GM19452 (cell line): ENCODE data around the gene CTTNBP2.
"Not testable (repeated sequence)": the region's sequence is repeated elsewhere in the genome, so short reads cannot be mapped to it uniquely, and the experiment has no call there.

Experiments used
- ATAC-seq: cut with Tn5 transposase; IDR thresholded peaks from one replicate; pipeline ENCODE4 v1.9.1; 2021; ENCODE audit not compliant: unreplicated experiment

CTTNBP2 gene

DNA sequence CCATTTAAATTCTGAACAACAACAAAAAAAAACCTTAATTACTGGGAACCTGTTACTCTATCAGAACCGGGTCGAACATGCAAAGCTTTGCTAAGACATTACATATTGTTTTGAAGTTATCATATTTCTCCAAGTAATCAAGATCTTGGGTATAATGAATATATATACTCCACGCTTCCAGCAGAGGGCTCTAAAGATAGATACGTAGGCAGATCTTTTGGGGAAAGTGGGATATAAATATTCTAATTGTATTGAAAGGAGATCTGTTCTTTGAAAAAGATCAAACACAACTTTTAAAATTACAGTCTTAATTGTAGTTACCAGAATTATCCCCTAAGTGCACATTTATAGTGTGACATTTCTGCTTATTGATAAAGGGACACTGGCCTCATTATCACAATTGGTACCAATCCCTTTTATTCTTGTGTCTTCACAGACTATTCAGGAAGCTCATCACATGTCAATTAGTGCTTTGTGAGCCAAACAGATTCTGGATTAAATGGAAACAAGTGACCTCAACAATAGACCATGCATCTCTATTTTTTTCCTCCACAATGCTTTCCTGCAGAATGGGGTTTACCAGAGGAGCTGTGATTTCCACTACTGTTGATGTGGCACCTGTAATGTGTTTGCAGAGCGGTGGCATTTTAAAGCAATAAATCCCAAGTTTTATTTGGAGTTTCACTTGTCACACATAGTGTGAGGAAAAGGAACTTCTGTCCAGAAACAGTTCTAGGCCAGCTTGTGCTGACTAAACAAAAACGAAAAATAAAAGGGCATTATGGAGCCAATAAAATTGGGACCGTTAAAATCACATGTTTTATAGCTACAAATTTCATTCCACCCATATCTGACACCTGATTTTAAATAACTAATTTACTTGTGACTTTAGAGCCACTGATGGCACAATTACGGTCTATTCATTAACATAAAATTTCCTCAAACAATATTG lies 122.4 kb downstream of the CTTNBP2 start:
- ATAC-seq = no peak

GRCh38 chr7:117741962-117742361 lies 131.3 kb downstream of the CTTNBP2 start:
- ATAC-seq = no peak

GRCh38 chr7:117739085-117739484 lies 134.2 kb downstream of the CTTNBP2 start:
- no peak for ATAC-seq

- ATAC-seq = no peak
Measured at GRCh38 chr7:117737926-117738325, 135.3 kb downstream of the CTTNBP2 start.

DNA sequence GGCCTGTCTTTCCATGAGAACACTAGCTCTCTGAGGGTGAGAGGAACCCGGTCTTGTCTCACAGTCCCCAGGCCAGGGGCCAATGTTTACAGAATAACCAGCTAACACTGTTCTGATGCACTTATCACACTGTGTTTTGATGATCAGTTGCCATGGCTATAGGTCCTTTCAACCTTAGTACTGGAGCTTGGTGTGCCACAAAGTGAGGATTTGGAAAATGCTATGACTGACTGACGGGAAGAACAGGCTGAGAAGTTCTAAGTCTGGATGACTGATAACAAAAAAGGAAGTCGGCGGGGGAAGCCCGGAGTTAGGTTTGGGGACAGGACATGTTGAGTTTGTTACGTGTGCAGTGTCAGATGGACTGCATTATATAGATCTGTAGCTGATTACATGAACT lies 141.8 kb downstream of the CTTNBP2 start:
- peak; percentile 90 for ATAC-seq

- no peak for ATAC-seq
Measured at GRCh38 chr7:117730390-117730789, 142.9 kb downstream of the CTTNBP2 start.

- no peak for ATAC-seq
Measured at GRCh38 chr7:117728890-117729624, 144.2 kb downstream of the CTTNBP2 start.

- no peak for ATAC-seq
Measured at GRCh38 chr7:117724898-117725297, 148.3 kb downstream of the CTTNBP2 start.

DNA sequence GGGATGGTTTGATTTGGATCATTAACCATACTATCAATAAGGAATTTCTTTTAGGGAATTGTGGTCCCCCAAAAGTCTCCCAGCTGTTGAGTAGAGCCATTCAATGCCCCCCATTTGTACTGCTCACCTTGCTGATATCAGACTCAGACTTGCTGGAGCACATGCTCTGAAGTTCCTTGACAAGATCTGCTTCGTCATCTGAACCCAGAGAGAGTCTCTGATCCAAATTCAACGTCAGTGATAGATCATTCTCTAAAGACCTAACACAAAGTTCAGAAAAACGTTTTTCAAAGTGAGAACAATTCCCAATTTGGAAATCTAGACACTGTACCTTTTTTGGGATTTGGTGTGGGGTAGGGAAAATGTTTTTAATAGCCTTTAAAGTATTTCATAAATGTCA lies 153.9 kb downstream of the CTTNBP2 start:
- ATAC-seq = no peak

DNA sequence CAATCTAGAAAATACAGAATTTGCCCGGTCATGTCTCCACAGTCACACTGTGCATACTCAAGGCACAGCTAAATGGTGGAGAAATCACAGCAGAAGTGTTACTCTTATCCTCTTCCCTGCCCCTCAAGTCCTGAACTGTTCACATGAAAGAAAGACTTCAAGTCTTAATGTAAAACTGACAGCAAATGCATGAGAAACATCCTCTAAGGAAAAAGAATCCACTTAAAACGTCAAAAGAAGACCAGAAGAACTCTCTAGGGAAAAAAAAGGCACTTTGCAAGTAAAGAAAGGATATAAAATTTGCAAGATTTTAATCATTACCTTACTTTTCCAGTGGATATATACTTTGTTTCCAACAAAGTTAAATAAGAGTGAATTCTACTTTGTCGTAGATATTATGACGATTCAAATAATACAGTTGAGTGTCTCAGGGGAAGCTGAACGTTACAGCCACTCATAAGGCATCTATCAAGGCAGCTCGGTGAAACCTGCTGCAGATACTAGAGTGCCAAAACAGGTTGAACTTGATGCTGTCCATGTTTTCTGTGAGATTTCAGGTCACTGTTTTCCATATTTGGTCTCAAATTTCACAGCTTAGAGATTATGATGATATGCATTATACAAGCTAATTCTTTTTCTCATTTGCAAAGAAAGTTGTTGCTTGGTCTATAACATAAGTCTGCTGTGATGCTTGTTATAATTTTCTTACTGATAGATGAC lies 155.0 kb downstream of the CTTNBP2 start:
- no peak for ATAC-seq

GRCh38 chr7:117717357-117717756 lies 155.9 kb downstream of the CTTNBP2 start:
- ATAC-seq = no peak

DNA sequence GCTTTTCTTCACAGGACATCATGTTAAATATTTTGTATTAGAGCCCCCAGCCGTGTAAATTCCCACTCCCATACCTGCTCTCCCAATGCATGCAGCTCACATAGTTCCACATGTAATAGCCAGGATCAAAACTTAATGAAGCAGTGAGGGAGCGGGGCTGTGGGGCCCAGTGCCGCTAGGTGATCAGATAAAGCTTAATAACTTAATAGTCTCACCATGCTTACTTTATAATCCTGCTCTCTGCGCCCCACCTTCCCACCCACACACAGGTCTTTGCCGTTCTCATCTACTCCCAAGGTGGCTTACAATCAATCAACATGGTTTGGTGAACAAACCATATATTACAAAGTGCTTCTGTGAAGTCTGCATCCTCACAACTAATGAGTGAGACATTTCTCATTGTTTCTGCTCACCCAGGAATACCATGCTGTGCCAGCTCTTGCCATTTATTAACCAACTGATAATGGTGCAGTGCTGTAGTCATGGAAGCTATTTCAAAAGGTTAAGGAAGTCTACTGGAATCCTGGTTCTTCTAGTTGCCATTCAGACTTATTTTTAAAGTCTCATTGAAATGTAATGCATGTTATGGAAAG lies 156.4 kb downstream of the CTTNBP2 start:
- ATAC-seq = no peak

GRCh38 chr7:117715784-117716445 lies 157.3 kb downstream of the CTTNBP2 start:
- peak; percentile 91 for ATAC-seq

DNA sequence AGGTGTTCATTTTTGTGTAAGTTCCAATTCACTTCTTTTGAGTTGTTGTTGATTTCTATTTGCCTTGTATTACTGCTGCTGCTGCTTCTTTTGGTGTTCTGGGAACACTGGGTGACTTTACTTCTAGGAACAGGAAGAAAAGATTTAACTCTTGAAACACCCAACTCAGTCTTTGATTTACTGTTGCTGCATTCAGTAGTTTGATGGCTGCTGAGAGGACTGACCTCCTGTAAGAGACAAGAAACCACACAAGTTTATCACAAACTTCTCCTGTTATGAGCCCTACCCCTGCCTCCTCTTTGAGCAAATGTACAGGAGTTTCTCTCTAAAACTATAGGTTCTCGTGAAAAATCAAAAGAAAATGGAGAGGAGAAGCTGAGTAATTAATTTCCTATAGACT lies 161.7 kb downstream of the CTTNBP2 start:
- ATAC-seq = no peak

DNA sequence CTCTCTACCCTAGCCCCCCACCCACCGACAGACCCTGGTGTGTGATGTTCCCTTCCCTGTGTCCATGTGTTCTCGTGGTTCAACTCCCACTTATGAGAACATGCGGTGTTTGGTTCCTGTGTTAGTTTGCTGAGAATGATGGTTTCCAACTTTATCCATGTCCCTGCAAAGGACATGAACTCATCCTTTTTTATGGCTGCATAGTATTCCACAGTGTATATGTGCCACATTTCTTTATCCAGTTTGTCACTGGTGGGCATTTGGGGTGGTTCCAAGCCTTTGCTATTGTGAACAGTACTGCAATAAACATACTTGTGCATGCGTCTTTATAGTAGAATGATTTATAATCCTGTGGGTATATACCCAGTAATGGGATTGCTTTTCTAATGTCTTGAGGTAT lies 165.1 kb downstream of the CTTNBP2 start:
- not testable (repeated sequence) for ATAC-seq

DNA sequence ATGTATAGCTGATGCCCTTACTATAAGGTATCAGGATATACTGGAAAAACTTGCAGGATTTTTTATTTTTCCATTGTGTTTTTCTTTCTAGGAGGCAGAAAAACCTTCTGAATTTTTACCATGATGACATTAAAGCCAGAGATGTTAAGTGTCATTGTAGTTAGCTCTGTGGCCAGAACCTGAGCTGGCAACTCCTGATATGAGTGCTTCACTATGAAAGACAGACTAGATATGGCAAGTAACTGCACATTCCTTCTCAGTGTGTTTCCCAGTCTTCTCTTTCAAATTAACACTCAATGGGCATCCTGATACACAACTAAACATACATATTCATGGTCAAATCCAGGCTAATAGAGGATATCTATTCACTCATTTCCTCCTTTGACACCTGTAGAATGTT lies 166.2 kb downstream of the CTTNBP2 start:
- no peak for ATAC-seq

- peak; percentile 81 for ATAC-seq
Measured at GRCh38 chr7:117706210-117706609, 167.0 kb downstream of the CTTNBP2 start.

GRCh38 chr7:117705630-117706029 lies 167.6 kb downstream of the CTTNBP2 start:
- no peak for ATAC-seq

DNA sequence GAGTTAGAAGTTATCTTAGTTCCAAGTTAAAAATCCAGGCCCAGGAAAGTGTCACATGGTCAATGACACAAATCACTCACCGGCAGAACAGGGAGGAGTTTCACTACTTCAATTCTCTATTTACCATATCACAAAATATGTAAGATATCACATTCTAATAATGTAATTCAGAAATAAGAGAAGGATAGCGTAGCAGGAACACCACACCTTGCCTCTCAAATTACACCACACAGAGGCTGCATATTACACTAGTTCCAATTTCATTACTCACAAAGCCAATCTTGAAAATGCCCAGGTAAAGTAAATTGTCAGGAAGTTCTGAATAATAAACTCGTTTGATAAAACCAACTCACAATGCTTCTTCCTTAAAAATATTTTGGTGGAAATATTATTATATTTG lies 169.2 kb downstream of the CTTNBP2 start:
- ATAC-seq = no peak

GRCh38 chr7:117698018-117698417 lies 175.2 kb downstream of the CTTNBP2 start:
- ATAC-seq = no peak

- no peak for ATAC-seq
Measured at GRCh38 chr7:117692338-117692737, 180.9 kb downstream of the CTTNBP2 start.
